SK-N-MC (cell line): ENCODE measurements around the gene ZKSCAN2.

Experiments used
- EZH2 ChIP-seq: fragments of 200-600 bp; sonication (generic); IDR thresholded peaks from one replicate; pipeline ENCODE4 v1.6.1; 2017; ENCODE audit warnings: antibody characterized with exemption
- POLR2AphosphoS5 ChIP-seq: IDR thresholded peaks from 2 replicates; pipeline ENCODE4 v1.6.1; 2012; ENCODE audit warnings: mild to moderate bottlenecking, low read depth, low read length, borderline replicate concordance

- TF ChIP-seq POLR2AphosphoS5: no peak
- no peak for TF ChIP-seq EZH2
Measured at GRCh38 chr16:25217921-25218320, 39.7 kb downstream of the ZKSCAN2 start.
